ENCODE results near the gene TYMS.

Gene TYMS

DNA sequence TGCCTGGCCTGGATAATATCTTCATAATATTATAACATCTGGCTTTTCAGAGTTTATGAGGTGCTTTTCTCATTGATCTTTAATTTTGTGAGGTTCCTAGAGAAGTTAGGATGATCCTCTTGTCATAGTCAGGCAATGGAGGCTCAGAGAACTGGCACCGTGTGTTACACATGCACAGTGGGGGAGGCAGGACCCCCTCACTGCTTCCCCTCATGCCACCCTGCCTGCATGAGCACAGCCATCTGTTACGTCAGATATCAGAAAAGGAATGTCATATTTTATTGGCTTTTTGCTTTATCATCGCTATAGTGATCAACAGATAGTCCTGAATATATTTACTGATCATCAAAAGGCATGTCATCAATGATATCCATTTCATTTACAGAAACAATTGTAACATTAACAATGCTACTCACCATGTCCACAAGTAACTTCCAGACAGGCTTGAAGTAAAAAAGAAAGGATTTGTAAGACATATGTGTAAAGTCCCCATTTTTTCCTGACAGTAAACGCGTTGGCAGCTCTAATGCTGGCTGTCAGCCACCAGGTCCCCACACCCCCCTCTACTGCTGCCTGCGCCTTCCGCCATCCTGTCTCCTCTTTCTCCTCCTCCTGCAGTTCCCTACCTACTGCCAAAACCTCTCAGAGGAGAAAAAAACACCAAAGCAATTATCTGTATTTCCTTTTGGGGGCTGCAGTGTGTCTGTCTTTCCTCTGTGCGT is 36.2 kb downstream of the TYMS start:
- Histone ChIP-seq H3K4me1 (ENCODE audit: insufficient read depth, low read length, poor library complexity, severe bottlenecking) (peaks cover 18% of the 10 kb centered on the region), H2AFZ (ENCODE audit: low read length) (no peak overlapping the region), H3K36me3 (ENCODE audit: insufficient read depth, low read length) (no peaks in the 10 kb centered on the region), H3K79me2 (ENCODE audit: insufficient read depth, low read length) (no peaks in the 10 kb centered on the region), H3K4me2 (ENCODE audit: low read depth, low read length, poor library complexity, severe bottlenecking) (no peak overlapping the region), H3K27me3 (ENCODE audit: insufficient read depth, low read length, poor library complexity, severe bottlenecking) (no peaks in the 10 kb centered on the region), H3K4me3 (ENCODE audit: low read length, poor library complexity, severe bottlenecking) (no peak overlapping the region), H3K9ac (ENCODE audit: low read depth, low read length, poor library complexity, severe bottlenecking) (no peak overlapping the region), H3K9me3 (ENCODE audit: insufficient read depth, low read depth, low read length) (no peaks in the 10 kb centered on the region), H4K20me1 (ENCODE audit: insufficient read depth, low read length, poor library complexity, severe bottlenecking) (no peaks in the 10 kb centered on the region), H3K9me2 (replicated peaks; ENCODE audit: low read depth, low read length) (no peaks in the 10 kb centered on the region), H3F3A (ENCODE audit: low read depth) (no peaks in the 10 kb centered on the region)
- no peak for TF ChIP-seq EZH2phosphoT487 (IDR thresholded peaks at IDR 0.05; ENCODE audit: borderline replicate concordance)
- TF ChIP-seq, protein P1, sequence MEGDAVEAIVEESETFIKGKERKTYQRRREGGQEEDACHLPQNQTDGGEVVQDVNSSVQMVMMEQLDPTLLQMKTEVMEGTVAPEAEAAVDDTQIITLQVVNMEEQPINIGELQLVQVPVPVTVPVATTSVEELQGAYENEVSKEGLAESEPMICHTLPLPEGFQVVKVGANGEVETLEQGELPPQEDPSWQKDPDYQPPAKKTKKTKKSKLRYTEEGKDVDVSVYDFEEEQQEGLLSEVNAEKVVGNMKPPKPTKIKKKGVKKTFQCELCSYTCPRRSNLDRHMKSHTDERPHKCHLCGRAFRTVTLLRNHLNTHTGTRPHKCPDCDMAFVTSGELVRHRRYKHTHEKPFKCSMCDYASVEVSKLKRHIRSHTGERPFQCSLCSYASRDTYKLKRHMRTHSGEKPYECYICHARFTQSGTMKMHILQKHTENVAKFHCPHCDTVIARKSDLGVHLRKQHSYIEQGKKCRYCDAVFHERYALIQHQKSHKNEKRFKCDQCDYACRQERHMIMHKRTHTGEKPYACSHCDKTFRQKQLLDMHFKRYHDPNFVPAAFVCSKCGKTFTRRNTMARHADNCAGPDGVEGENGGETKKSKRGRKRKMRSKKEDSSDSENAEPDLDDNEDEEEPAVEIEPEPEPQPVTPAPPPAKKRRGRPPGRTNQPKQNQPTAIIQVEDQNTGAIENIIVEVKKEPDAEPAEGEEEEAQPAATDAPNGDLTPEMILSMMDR (conservative IDR thresholded peaks at IDR 0.05; ENCODE audit: low read length): no peak

DNA sequence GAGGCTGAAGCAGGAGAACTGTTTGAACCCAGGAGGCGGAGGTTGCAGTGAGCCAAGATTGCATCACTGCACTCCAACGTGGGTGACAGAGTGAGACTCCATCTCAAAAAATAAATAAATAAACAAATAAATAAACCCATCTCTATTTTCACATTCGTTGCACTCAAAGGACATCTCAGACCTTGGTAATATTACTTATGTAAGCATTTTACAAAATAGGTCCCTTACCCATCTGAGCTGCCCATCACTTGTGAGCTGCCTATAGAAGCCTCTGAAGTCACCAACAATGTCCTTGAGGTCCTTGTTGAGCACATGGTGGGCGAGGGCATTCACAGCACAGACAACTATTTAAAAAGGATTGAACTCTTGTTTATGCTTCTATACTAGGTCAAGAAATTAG is 39.6 kb downstream of the TYMS start:
- Histone ChIP-seq H3K79me2 (ENCODE audit: insufficient read depth, low read length) (no peaks in the 10 kb centered on the region), H3K9me3 (ENCODE audit: insufficient read depth, low read depth, low read length) (no peaks in the 10 kb centered on the region), H2AFZ (ENCODE audit: low read length) (no peak overlapping the region), H4K20me1 (ENCODE audit: insufficient read depth, low read length, poor library complexity, severe bottlenecking) (no peaks in the 10 kb centered on the region), H3K9ac (ENCODE audit: low read depth, low read length, poor library complexity, severe bottlenecking) (no peak overlapping the region), H3K4me2 (ENCODE audit: low read depth, low read length, poor library complexity, severe bottlenecking) (no peak overlapping the region), H3K27me3 (ENCODE audit: insufficient read depth, low read length, poor library complexity, severe bottlenecking) (no peaks in the 10 kb centered on the region), H3K4me3 (ENCODE audit: low read length, poor library complexity, severe bottlenecking) (no peak overlapping the region), H3K36me3 (ENCODE audit: insufficient read depth, low read length) (no peaks in the 10 kb centered on the region), H3K9me2 (replicated peaks; ENCODE audit: low read depth, low read length) (no peaks in the 10 kb centered on the region), H3K4me1 (ENCODE audit: insufficient read depth, low read length, poor library complexity, severe bottlenecking) (peaks cover 13% of the 10 kb centered on the region), H3F3A (ENCODE audit: low read depth) (no peaks in the 10 kb centered on the region)
- TF ChIP-seq EZH2phosphoT487 (IDR thresholded peaks at IDR 0.05; ENCODE audit: borderline replicate concordance): no peak
- TF ChIP-seq, protein P1 (conservative IDR thresholded peaks at IDR 0.05; ENCODE audit: low read length): no peak

DNA sequence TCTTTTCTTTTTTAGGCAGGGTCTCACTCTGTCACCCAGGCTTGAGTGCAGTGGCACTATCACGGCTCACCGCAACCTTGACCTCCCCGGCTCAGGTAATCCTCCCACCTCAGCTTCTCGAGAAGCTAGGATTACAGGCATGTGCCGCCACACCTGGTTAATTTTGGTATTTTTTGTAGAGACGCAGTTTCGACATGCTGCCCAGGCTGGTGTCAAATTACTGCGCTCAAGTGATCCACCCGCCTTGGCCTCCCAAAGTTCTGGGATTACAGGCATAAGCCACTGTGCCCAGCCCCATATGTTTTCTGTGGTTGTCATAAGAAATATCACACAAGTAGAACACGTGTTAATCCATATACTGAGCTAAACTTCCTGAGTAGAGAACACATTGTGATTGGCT is 40.3 kb downstream of the TYMS start:
- H3K4me3 ChIP-seq (ENCODE audit: low read length, poor library complexity, severe bottlenecking): no peak overlapping the region
- no peaks in the 10 kb centered on the region for H3K9me2 ChIP-seq (replicated peaks; ENCODE audit: low read depth, low read length)
- no peaks in the 10 kb centered on the region for H3K79me2 ChIP-seq (ENCODE audit: insufficient read depth, low read length)
- no peak overlapping the region for H3K9ac ChIP-seq (ENCODE audit: low read depth, low read length, poor library complexity, severe bottlenecking)
- H3K36me3 ChIP-seq (ENCODE audit: insufficient read depth, low read length): no peaks in the 10 kb centered on the region
- H4K20me1 ChIP-seq (ENCODE audit: insufficient read depth, low read length, poor library complexity, severe bottlenecking): no peaks in the 10 kb centered on the region
- TF ChIP-seq EZH2phosphoT487 (IDR thresholded peaks at IDR 0.05; ENCODE audit: borderline replicate concordance): no peak
- TF ChIP-seq, protein P1 (conservative IDR thresholded peaks at IDR 0.05; ENCODE audit: low read length): no peak
- H3K9me3 ChIP-seq (ENCODE audit: insufficient read depth, low read depth, low read length): no peaks in the 10 kb centered on the region
- no peaks in the 10 kb centered on the region for H3F3A ChIP-seq (ENCODE audit: low read depth)
- H3K4me1 ChIP-seq (ENCODE audit: insufficient read depth, low read length, poor library complexity, severe bottlenecking): peaks cover 12% of the 10 kb centered on the region
- H3K4me2 ChIP-seq (ENCODE audit: low read depth, low read length, poor library complexity, severe bottlenecking): no peak overlapping the region
- no peaks in the 10 kb centered on the region for H3K27me3 ChIP-seq (ENCODE audit: insufficient read depth, low read length, poor library complexity, severe bottlenecking)
- H2AFZ ChIP-seq (ENCODE audit: low read length): no peak overlapping the region

Measured in Loucy (cell line).